OCI-LY1 (cell line): ENCODE data around the gene BABAM1.

Source experiments
- CTCF ChIP-seq: fragments of 200-600 bp; sonication (generic), shearing (Covaris generic); IDR thresholded peaks from 2 replicates; pipeline ENCODE4 v1.5.1; 2017; ENCODE audit warnings: mild to moderate bottlenecking, antibody characterized with exemption, low read length, moderate library complexity, mixed read lengths
- EZH2 ChIP-seq: fragments of 200-600 bp; sonication (generic), shearing (Covaris generic); IDR thresholded peaks from 2 replicates; pipeline ENCODE4 v1.8.0; 2017; ENCODE audit warnings: borderline replicate concordance, mixed run types, mild to moderate bottlenecking, antibody characterized with exemption, low read length, moderate library complexity, mixed read lengths

GRCh38 chr19:17289489-17289888 is 22.2 kb downstream of the BABAM1 start:
- TF ChIP-seq EZH2, result no peak
- no peak for TF ChIP-seq CTCF
